Stimulated activated CD8-positive, alpha-beta memory T cell treated with anti-CD3 and anti-CD28 coated beads, Interleukin-12 subunit alpha, Interleukin-12 subunit beta, amount 100 ng/mL, for 4 hours (primary cell): ENCODE data around the gene RAD51B.

Experiments
- DNase-seq: peaks from one replicate; pipeline ENCODE4 v3.0.0-alpha.2; 2020; ENCODE audit warnings: low read depth

Gene RAD51B

DNA sequence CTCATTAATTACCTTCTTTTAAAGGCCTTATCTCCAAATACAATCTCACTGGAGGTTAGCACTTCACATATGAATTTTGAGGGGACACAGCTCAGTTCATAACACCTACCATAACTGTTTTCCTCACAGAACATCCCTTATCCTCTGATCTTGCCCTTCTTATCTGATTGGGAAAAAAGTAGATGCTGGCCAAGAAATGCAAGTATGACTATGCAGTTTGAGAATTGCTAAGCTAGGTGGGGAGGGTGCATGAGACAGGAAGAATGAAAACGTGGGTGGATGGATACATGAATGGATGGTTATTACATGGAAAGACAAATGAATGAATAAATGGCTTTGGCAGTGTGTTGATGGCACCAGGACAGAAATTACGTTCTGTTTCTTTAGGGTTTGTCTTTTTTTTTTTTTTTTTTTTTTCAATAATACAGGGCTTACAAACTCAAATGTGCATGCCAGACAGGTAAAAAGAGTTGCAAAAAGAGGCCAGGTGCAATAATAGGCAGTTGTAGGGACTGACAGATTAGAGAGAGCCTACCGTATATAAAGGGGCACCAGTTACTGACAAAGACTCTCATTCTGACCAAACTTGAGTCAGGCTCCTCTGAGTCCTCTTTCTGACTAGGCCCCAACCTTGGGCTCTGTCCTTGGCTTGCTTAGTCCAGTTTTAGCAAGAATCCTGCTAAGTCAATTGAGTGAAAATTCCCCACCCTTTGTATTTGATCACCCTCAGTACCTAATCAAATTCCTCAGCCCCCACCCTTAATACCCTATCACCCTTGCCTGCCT, 668.4 kb downstream of the RAD51B start:
- no peak for DNase-seq

DNA sequence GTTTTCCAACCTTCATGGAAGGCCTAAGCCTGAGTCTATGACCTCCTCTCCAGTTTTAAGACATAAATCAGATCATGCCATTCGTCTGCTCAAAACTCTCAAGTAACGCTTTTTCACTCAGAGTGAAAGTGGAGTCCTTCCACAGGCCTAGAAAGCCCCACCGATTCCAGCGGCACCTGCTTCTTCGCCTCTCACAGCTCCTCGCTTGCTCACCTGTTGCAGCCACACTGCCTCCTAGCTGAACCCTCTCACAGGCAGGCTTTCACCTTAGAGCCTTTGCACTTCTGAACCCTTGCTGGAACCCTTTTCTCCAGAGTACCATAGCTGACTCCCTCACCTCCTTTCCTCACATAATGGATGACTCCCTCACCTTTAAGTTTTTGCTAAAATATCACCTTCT, 672.2 kb downstream of the RAD51B start:
- DNase-seq: no peak

DNA sequence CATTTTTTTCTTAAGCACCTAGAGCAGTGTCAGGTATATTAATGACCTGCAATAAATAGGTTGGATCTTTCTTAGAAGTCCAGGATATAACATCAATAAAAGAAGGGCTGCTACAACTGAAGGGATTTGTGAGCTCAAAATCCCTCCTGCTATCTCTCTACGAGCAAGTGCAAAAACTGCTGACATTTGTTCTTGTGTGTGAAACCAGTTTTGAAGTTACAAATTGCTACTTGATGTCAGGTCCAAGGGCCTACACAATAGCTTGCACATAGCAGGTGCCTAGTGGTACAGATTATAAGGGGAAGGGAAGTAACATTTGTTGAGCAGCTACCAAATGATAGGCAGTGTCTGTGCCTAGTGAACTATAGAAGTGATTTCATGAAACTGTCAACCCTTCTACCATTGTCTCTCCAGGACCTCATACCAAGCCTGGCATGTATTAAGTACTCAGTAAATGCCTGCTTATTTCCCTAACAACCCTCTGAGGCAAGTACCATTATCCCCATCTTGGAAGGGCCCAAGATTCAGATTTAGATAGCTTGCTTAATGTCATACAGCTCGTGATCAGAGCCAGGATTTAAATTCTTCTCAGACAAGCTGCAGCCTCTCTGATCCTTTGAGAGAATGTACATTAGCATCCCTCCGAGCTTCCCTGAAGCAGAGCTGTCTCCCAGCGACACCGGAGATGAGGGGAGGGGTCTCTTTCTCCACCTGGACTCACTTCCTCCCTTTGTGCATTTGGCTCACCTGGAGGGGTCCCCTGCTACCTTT, 673.0 kb downstream of the RAD51B start:
- DNase-seq: no peak

DNA sequence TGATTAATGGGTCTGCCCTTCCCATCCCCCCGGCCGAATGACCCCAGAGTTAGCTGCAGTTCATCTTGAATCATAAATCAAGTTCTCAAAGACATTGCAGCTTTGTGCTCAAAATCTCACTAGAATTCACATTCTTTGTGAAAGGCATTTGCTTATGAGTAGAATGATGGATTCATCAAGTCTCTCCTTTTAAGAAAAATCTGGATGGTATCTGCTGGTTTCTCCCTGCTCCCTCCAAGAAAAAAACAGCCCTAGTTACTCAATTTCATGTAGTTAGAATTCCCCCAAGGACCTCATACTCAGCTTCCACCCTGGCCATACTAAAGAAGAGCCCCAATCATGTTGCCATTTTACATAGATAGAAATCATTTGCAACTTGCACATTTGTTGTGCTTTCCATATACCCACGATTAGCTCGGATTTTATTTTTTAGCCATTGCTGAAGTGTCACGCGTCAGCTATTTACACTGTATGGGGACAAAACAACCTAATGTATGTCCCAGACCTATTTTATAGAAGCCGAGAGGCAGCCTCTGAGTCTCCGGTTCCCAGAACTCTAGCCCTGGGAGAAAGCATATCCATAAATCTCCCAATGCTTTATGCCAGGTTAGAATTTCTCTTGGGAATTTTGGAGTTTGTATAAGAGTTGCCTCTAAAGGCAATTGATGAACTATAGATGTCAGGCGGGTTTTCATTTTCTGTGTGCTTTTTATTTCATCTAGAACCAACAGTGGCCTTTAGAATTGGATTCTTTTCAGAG, 673.8 kb downstream of the RAD51B start:
- DNase-seq: no peak

DNA sequence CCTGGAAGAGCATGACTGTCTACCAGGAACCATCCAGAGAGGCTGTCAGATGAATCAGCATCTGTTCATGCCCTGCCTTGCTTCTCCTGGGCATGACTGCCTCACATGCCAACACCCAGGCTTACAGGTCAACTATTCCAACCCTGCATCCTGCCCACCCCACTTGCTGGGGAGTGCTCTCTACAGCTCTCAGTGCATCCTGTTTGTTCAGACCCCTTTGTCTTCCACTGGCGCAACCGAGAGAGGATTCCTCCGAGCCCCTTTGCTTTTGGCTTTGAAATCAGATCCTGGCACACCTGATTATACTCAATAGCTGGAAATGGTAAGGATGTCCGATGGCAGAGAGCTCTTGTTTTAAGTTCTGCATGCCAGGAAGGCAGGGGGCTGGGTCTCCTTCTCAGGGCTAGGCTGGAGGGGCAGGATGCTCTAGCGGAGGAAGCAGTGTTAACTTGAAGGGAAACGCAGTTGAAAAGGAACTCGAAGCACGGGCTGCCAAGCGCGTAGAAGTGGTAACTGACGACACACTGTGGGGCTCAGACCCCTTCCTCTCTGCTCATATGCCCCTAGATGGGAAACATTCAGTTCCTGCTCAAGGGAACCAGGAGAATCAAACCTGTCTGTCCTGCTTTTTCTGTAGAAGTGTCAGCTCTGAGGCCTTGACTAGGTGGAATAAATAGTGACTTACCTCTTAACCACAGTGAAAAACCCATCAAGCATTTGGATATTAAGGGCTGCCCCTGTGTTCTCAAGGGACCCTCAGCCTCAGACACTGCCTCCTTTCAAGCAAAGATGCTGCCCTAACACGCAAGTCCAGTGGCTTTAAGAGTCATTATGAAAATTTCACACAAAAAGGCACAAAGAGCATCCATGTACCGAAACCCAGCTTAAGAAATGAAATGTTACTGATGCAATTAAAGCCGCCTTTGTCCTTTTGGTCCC, 675.8 kb downstream of the RAD51B start:
- DNase-seq: no peak

DNA sequence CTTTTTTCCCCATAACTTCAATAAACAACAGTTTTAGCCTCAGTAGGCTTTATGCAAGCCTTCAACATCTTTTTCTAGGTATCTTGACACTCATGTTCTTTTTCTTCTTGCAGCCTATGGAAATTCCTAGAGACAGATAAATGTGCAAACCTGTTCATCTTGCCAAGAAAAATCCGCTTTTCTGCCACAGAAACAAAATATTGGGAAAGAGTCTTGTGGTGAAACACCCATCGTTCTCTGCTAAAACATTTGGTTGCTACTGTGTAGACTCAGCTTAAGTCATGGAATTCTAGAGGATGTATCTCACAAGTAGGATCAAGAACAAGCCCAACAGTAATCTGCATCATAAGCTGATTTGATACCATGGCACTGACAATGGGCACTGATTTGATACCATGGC, 677.4 kb downstream of the RAD51B start:
- no peak for DNase-seq

DNA sequence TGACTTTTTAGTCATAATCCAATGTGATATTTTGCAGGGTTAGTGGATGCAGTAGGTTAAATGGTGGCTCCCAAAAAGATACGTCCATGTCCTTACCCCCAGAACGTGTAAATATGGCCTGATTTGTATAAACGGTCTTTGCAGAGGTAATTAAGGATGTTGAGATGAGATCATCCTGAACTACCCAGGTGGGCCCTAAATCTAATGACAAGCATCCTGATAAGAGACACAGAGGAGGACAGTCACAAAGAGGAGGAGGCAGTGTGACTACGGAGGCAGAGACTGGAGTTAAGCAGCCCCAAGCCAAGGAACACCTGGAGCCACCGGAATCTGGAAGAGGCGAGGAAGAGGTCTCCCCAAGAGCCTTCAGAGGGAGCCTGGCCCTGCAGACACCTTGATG, 679.9 kb downstream of the RAD51B start:
- DNase-seq: no peak

DNA sequence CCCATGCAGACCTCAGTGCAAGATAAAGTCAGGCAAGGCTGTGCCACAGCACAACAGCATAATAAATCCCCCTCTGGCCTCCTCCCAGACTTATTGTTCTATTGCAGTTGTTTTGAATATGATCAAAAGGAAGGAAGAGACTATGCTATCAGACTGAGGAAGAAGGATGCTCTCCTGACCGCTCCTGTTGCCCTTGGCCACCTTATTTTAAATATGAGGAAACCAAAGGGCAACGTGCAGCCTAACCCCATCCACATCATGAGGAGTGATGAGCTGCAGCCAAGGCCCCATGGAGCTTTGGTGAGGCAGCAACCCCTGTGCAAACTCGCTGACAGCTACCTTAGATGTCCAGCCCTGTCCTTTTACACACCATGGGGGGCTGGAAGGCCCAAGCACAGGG, 681.6 kb downstream of the RAD51B start:
- no peak for DNase-seq

DNA sequence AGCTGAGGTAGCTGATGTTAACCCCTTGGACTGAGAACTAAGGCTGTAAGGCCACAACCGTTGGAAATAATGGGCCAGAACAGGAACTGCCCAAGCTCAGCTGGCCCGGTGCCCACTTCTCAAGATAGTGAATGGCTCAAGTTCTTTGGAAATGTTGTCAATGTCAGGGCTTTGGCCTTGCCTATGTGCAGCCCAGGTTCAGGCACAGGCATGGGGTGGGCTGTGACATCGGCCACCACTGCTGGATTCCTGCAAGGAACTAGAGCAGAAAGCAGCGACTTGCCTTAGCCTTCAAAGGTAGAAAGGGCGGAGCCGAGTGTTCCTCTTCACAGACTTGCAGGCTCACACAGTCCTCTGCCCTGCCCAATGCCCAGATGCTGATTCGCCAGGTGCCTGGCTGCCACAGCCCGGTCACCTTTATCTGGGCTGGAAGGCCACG, 682.1 kb downstream of the RAD51B start:
- DNase-seq: no peak

DNA sequence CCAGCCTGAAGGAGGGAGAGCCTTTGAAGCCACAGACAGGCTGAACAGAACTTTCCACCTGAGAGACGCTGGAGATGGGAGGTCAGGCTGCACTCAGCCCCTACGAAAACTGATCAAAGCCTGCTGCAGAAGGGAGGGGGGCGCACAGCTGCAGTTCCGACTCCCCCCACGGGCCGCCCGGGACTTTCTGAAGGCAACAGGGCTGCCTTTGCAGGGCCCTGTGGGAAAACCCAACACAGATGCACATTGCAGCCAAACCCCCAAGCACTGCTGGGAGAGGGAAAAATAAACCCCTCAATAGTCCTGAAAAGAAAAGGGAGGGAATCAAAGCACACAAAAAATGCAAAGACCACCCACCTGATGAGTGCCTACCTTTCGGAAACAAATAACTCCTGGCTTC, 682.7 kb downstream of the RAD51B start:
- no peak for DNase-seq

DNA sequence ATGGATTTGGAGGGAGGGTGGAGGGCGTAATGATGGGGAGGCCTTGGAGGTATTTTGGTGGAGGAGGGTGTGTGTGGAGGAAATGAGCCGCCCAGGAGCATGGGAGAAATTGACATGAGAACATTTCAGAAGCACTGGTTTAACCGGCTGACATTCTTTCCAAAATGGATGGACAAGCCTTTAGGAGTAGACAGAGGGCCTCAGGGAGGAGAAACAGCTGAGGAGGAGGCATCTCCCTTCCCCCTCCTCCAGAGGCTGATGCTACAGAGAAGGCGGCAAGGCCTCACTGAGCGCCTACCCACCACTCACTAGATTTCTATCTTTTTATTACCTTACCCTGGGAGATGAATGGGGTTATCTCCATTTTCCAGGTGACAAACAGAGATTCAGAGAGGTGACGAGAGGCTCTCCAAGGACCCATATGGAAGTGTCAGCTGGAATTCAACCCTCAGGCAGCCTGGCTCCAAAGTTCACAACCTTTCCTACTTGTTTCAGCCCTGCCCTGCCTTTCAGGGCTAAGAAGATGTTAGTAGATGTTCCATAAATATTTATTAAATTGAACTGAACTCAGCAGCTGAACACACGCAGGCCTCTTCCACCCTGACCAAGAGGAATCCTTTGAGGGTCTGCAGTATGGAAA, 683.7 kb downstream of the RAD51B start:
- DNase-seq: no peak

DNA sequence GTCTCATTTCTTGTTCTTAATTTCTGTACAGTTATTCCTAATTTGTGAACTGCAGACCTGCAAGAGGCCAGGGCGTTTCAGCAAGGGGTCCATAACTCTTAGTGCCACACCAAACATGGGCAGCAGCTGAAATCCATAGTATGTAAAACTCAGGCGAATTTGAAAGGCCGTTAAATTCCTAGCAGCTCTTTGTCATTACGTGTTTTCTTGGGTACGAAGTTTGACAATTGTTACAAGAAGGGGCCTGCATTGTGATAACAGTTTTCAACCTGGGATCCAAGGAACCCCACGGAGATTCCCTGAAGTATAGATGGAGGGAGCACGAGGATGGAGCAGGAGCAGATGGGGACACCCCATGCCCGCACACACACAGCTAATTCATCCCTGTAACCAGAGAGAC, 685.3 kb downstream of the RAD51B start:
- DNase-seq: no peak

DNA sequence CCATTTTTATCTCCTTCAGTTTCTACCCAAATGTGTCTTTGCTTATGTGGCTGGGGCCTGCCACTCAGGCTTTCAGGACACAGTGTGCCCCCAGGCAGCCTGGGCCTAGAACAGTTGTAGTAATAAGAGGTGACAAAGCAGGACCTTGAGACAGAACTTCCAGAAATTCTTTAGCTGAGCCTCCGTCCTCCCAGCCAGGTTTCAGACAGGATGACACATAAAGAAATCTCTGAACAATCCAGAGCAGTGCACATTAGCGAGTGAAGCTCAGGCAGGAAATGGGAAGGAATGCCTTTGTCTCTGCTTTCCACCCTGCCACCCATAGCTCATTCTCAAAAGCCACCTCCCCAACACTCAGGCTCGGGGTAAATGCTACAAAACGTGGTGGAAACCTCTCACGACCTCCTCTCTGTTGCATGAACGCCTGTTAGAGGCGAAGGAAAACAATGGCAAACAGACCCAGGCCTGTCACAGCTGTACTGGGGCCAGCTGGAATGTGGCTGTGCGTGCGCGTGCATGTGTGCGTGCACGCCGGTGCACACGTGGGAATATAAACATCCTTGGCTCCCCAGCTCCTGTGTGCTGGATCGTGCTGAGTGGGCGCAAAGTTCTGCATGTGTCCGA, 686.6 kb downstream of the RAD51B start:
- DNase-seq: no peak

DNA sequence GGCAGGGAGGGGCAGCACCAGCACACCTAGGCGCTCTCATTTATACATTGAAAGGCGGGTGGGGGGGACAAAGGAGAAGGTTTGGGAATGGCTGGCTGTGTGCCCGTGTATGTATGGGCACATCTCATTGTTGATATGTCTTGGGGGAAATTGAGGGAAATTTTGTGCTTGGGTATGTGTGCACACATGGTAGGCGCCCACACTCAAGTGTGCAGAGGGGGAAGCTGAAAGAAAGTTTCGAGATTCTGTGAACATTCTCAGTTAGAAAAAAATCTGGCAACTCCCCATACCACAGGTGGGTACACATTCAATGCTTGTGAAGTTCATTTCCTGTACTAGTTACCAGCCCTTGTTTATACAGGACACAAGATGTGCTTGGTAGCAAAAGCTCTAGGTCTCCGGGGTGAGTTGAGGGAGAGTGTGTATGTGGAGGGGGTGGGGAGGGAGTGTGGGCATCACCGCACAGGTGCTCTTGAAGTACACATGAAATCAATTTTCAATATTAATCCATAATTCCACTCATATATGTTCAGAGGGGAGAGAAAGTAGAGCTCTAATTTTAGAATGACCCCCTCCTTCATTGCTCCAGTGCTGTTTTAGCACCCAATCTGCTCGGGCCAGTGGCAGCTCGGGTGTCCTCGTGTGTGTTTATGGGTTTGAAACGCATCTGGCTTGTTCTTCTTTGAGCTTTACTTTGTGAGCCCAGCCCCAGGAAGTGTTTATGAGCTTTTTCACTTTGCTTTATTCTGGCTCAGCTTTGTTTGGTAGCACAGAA, 687.3 kb downstream of the RAD51B start:
- no peak for DNase-seq

DNA sequence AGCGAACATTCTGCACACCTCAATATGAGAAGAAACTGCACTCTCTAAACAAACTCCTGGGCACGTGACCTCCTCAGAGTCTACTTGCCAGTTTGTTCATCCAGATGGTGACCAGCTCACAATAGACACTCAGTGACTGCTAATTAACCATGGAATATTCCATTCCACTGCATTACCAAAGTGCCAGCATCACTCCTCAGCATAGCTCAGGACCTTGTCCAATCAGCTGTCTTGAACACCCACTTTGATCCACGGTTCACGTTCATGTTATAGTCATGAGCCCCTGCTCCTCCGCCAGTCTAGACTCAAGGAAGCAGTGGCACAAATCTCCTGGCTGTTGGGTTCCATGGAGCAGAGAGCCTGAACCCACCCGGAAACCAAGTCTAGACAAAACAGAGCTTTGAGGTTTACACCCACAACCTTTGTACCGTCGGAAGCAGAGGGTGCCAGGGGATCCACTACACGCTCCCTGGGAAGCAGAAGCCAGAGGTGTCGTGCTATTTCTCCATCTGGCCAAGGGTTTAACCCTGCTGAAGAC, 688.0 kb downstream of the RAD51B start:
- no peak for DNase-seq

DNA sequence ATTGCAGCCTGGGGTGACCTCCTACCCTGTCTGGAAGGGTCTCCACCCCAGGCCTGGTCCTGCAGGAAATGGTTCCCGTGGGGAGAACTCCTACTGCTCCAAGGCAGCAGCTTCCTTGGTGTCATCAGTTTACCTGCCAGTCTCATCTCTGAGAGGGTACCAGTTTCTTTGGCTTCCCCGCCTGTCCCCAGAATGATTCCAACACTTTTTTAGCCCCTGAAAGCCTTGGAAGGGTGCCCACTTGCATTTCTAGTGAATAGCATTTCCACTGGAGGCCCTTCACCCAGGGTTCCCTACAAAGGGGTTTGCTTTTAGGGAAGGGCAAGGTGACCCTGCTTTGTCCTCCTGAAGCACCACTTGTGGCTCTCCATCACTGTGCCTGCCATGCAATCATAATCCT, 689.0 kb downstream of the RAD51B start:
- DNase-seq: no peak

DNA sequence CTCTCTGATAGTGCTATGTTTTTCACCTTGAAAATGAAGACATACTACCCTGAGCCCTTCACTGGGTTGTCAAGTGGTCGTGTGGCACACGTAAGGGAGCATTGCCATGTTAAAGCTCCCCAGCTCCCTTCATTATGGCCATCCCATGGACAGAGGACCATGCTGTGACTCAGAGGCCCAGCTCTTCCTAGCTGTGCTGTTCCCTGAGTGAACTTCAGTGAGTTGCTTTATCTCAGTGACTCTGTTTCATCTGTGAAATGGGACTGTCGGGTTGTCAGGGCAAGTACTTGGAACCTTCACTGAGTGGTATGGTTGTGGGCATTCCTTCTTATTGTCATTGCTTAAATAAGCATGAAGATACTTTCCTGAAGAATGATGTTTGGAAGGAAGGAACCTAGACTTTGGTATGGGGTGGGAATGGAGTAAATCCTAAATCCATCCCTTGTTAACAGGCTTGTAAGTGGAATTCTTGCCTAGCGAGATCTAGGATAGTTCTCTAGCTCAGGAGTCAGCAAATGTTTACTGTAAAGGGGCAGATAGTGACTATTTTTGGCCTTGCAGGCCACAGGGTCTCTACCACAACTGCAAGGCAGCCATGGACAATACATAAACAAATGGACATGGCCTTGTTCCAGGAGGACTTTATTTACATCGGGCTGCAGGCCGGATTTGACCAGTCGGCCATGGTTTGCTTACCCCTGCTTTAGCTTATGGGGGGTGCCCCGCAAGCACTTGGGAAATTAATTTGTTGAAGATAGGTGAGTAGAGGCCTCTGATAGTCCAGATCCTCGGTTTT, 689.8 kb downstream of the RAD51B start:
- no peak for DNase-seq

DNA sequence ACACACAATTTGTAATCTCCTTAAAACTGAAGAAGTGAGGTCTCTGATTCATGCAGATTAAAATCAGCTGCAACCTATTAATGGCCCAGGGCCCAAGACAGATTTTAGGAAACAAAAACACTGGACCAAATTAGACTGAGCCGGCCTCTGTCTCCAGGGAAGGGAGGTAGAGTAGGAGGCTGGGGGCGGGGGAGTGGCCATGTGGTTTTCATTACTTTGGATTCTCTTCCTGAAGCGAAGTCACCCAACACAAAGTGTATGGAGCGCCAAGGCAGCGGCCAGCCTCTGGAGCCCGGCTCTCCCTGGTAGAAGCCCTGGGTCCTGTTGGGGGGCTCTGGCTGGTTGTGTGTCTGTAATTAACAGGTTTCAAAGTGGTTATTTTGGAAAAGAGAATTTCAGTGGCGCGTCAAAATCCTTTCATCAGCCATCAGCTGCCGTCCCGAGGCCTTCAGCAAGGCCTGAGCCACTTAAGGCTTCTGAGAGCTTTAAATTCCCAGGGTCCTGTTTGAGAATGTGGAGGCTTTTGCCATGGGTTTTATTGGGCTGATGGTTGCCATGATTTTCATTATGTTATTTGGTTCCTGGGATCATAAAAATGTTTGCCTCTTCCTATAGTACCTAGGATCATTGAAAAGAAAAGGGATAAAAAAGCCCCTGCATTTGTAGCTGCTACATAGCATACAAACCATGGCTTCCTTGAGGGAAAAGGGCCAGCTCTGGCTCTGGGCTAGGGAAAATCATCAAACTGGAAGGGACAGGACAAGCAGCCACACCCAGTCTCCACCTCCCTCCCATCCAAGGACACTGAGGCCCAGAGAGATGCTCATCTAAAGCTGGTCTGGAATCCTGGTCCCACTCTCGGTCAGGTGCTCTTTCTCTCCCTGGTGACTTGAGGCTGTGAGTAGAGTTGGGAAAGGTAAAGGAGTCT, 690.9 kb downstream of the RAD51B start:
- no peak for DNase-seq
